Neural cell (in vitro differentiated cells): ENCODE measurements around the gene THADA. TPM values are rescaled to one million over a fixed set of nuclear protein-coding genes. Genes with fewer than 3 reads are reported as not detected.

Source experiments
- H2AFZ ChIP-seq: fragments of 200-600, 300-800 bp; sonication (generic), shearing (Covaris generic); 2 replicates; pipeline ENCODE4 v1.6.0; 2014; ENCODE audit warnings: low read depth, mild to moderate bottlenecking, antibody characterized with exemption, low read length, moderate library complexity
- H3F3A ChIP-seq: fragments of 200-600 bp; shearing (Covaris generic); 2 replicates; pipeline ENCODE4 v1.6.1; 2016; ENCODE audit warnings: mild to moderate bottlenecking, moderate library complexity, mixed read lengths, antibody characterized with exemption, low read length; ENCODE audit not compliant: insufficient read depth, poor library complexity, severe bottlenecking
- H3K27ac ChIP-seq: fragments of 200-600, 300-800 bp; sonication (generic), shearing (Covaris generic); 2 replicates; pipeline ENCODE4 v1.5.1; 2014; ENCODE audit warnings: mild to moderate bottlenecking, low read length, moderate library complexity
- H3K27me3 ChIP-seq: fragments of 300-800, 200-600 bp; sonication (generic), shearing (Covaris generic); 2 replicates; pipeline ENCODE4 v1.6.0; 2014; ENCODE audit warnings: mild to moderate bottlenecking, low read depth, low read length, moderate library complexity; ENCODE audit not compliant: insufficient read depth
- H3K36me3 ChIP-seq: fragments of 300-800, 200-600 bp; sonication (generic), shearing (Covaris generic); 2 replicates; pipeline ENCODE4 v1.5.1; 2014; ENCODE audit warnings: mild to moderate bottlenecking, antibody characterized with exemption, low read length, moderate library complexity; ENCODE audit not compliant: insufficient read depth
- H3K4me2 ChIP-seq: fragments of 300-800, 200-600 bp; sonication (generic), shearing (Covaris generic); 2 replicates; pipeline ENCODE4 v1.6.0; 2014; ENCODE audit warnings: mild to moderate bottlenecking, low read length
- H3K4me3 ChIP-seq: fragments of 300-800, 200-600 bp; sonication (generic), shearing (Covaris generic); 2 replicates; pipeline ENCODE4 v1.5.1; 2014; ENCODE audit warnings: mild to moderate bottlenecking, low read length, moderate library complexity
- H3K79me2 ChIP-seq: fragments of 200-600 bp; shearing (Covaris generic); replicated peaks from 2 replicates; pipeline ENCODE4 v1.6.0; 2014; ENCODE audit warnings: mild to moderate bottlenecking, low read length, moderate library complexity; ENCODE audit not compliant: insufficient read depth
- H3K9ac ChIP-seq: fragments of 300-800, 200-600 bp; sonication (generic), shearing (Covaris generic); 2 replicates; pipeline ENCODE4 v1.6.1; 2016; ENCODE audit warnings: mild to moderate bottlenecking, low read length, mixed read lengths
- H3K9me2 ChIP-seq: fragments of 200-600 bp; shearing (Covaris generic); 2 replicates; pipeline ENCODE4 v1.6.1; 2016; ENCODE audit warnings: mild to moderate bottlenecking, low read length, mixed read lengths; ENCODE audit not compliant: insufficient read depth
- H3K9me3 ChIP-seq: fragments of 200-600, 300-800 bp; sonication (generic), shearing (Covaris generic); 2 replicates; pipeline ENCODE4 v1.6.1; 2016; ENCODE audit warnings: mild to moderate bottlenecking, mixed run types, low read length, moderate library complexity, mixed read lengths
- H4K20me1 ChIP-seq: fragments of 200-600 bp; shearing (Covaris generic); 2 replicates; pipeline ENCODE4 v1.6.1; 2016; ENCODE audit warnings: mild to moderate bottlenecking, mixed run types; ENCODE audit not compliant: insufficient read depth
- CTCF ChIP-seq: fragments of 450-650 bp; IDR thresholded peaks from 2 replicates; pipeline ENCODE4 v1.5.1; 2014; ENCODE audit warnings: antibody characterized with exemption, mild to moderate bottlenecking, moderate library complexity; ENCODE audit not compliant: poor library complexity, severe bottlenecking
- EP300 ChIP-seq: fragments of 450-650 bp; conservative IDR thresholded peaks from 2 replicates; pipeline ENCODE4 v1.6.1; 2014; ENCODE audit warnings: antibody characterized with exemption, mild to moderate bottlenecking, moderate library complexity; ENCODE audit not compliant: poor library complexity, severe bottlenecking
- EZH2 ChIP-seq: fragments of 200-600, 300-800 bp; shearing (Covaris generic), sonication (generic); IDR thresholded peaks from 2 replicates; pipeline ENCODE4 v1.6.1; 2014; ENCODE audit warnings: antibody characterized with exemption, low read length, borderline replicate concordance, mild to moderate bottlenecking; ENCODE audit not compliant: insufficient read depth, poor library complexity, severe bottlenecking
- MXI1 ChIP-seq: fragments of 450-650 bp; conservative IDR thresholded peaks from 2 replicates; pipeline ENCODE4 v1.6.1; 2014; ENCODE audit warnings: antibody characterized with exemption, mild to moderate bottlenecking; ENCODE audit not compliant: poor library complexity, severe bottlenecking
- POLR2AphosphoS5 ChIP-seq: IDR thresholded peaks from 2 replicates; pipeline ENCODE4 v1.6.1; 2012
- RAD21 ChIP-seq: fragments of 450-650 bp; conservative IDR thresholded peaks from 2 replicates; pipeline ENCODE4 v1.6.1; 2014; ENCODE audit warnings: antibody characterized with exemption, mild to moderate bottlenecking, moderate library complexity
- SMC3 ChIP-seq: fragments of 450-650 bp; conservative IDR thresholded peaks from 2 replicates; pipeline ENCODE4 v1.6.1; 2014; ENCODE audit warnings: antibody characterized with exemption, mild to moderate bottlenecking, moderate library complexity; ENCODE audit not compliant: poor library complexity
- TAF1 ChIP-seq: IDR thresholded peaks from 2 replicates; pipeline ENCODE4 v1.6.1; 2012; ENCODE audit warnings: low read depth
- polyA plus RNA-seq: library from polyadenylated mRNA; depleted of rRNA; stranded (reverse); fragments of >200 nt; gene quantifications from 2 replicates; pipeline ENCODE4 v1.2.3, GENCODE V29; 2014
- TF ChIP-seq, protein P1 (sequence below): IDR thresholded peaks from 2 replicates; pipeline ENCODE4 v1.6.1; 2012; ENCODE audit warnings: borderline replicate concordance

Gene THADA
- polyA plus RNA-seq, 1 donor from 2014 or later = 8.5 TPM

- no peak overlapping the region for H2AFZ ChIP-seq
These were observed 248.1 kb downstream of the THADA start for GRCh38 chr2:43347746-43348145.

GRCh38 chr2:43346602-43347567, 249.0 kb downstream of the THADA start:
- Histone ChIP-seq H3K9me3 (no peaks in the 10 kb centered on the region), H3K4me2 (no peak overlapping the region), H3F3A (no peaks in the 10 kb centered on the region), H3K9me2 (no peaks in the 10 kb centered on the region), H3K79me2 (no peaks in the 10 kb centered on the region), H3K9ac (no peak overlapping the region), H3K36me3 (no peaks in the 10 kb centered on the region), H3K27ac (no peak overlapping the region), H2AFZ (no peak overlapping the region), H3K4me3 (no peak overlapping the region), H3K27me3 (no peaks in the 10 kb centered on the region), H4K20me1 (no peaks in the 10 kb centered on the region)
- TF ChIP-seq TAF1 = no peak
- no peak for TF ChIP-seq POLR2AphosphoS5
- no peak for TF ChIP-seq RAD21
- TF ChIP-seq, protein P1, sequence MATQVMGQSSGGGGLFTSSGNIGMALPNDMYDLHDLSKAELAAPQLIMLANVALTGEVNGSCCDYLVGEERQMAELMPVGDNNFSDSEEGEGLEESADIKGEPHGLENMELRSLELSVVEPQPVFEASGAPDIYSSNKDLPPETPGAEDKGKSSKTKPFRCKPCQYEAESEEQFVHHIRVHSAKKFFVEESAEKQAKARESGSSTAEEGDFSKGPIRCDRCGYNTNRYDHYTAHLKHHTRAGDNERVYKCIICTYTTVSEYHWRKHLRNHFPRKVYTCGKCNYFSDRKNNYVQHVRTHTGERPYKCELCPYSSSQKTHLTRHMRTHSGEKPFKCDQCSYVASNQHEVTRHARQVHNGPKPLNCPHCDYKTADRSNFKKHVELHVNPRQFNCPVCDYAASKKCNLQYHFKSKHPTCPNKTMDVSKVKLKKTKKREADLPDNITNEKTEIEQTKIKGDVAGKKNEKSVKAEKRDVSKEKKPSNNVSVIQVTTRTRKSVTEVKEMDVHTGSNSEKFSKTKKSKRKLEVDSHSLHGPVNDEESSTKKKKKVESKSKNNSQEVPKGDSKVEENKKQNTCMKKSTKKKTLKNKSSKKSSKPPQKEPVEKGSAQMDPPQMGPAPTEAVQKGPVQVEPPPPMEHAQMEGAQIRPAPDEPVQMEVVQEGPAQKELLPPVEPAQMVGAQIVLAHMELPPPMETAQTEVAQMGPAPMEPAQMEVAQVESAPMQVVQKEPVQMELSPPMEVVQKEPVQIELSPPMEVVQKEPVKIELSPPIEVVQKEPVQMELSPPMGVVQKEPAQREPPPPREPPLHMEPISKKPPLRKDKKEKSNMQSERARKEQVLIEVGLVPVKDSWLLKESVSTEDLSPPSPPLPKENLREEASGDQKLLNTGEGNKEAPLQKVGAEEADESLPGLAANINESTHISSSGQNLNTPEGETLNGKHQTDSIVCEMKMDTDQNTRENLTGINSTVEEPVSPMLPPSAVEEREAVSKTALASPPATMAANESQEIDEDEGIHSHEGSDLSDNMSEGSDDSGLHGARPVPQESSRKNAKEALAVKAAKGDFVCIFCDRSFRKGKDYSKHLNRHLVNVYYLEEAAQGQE = no peak
- no peak for TF ChIP-seq CTCF
- TF ChIP-seq SMC3 = no peak
- TF ChIP-seq EP300 = no peak

More at GRCh38 chr2:43347746-43348145, 248.1 kb downstream of the THADA start:
- Histone ChIP-seq H3K4me2 (no peak overlapping the region), H3K9me3 (no peaks in the 10 kb centered on the region), H3K9me2 (no peaks in the 10 kb centered on the region), H3K9ac (no peak overlapping the region), H4K20me1 (no peaks in the 10 kb centered on the region), H3K27me3 (no peaks in the 10 kb centered on the region), H3F3A (no peaks in the 10 kb centered on the region), H3K36me3 (no peaks in the 10 kb centered on the region), H3K4me3 (no peak overlapping the region), H3K79me2 (no peaks in the 10 kb centered on the region), H3K27ac (no peak overlapping the region)
- TF ChIP-seq EZH2 (no peak), EP300 (no peak), SMC3 (no peak), TAF1 (no peak), RAD21 (no peak), MXI1 (no peak), CTCF (no peak), POLR2AphosphoS5 (no peak)
- TF ChIP-seq, protein P1 = no peak
